Measurements from ENCODE around the gene SUMF1.
"Not testable (repeated sequence)": the region's sequence is repeated elsewhere in the genome, so short reads cannot be mapped to it uniquely, and the experiment has no call there.

The SUMF1 gene

GRCh38 chr3:4338751-4339150 lies 128.3 kb downstream of the SUMF1 start:
- DNase-seq (ENCODE audit: low read depth in 2 of 2): no peak

- no peak for DNase-seq (ENCODE audit: low read depth in 2 of 2)
These were observed 130.1 kb downstream of the SUMF1 start for GRCh38 chr3:4336850-4337546.

- DNase-seq (ENCODE audit: low read depth in 2 of 2): no peak
These were observed 131.1 kb downstream of the SUMF1 start for GRCh38 chr3:4335840-4336562.

GRCh38 chr3:4334548-4334947 lies 132.5 kb downstream of the SUMF1 start:
- DNase-seq (ENCODE audit: low read depth in 2 of 2): no peak

- DNase-seq (ENCODE audit: low read depth in 2 of 2): no peak
These were observed 134.1 kb downstream of the SUMF1 start for GRCh38 chr3:4332991-4333390.

- no peak for DNase-seq (ENCODE audit: low read depth in 2 of 2)
These were observed 134.5 kb downstream of the SUMF1 start for GRCh38 chr3:4332574-4332973.

GRCh38 chr3:4332111-4332510 lies 135.0 kb downstream of the SUMF1 start:
- DNase-seq (ENCODE audit: low read depth in 2 of 2): no peak

- not testable (repeated sequence) for DNase-seq (ENCODE audit: low read depth in 2 of 2)
These were observed 137.3 kb downstream of the SUMF1 start for GRCh38 chr3:4329806-4330205.

- no peak for DNase-seq (ENCODE audit: low read depth in 2 of 2)
These were observed 140.2 kb downstream of the SUMF1 start for GRCh38 chr3:4326868-4327267.

GRCh38 chr3:4323246-4324027 lies 143.6 kb downstream of the SUMF1 start:
- no peak for DNase-seq (ENCODE audit: low read depth in 2 of 2)

- DNase-seq (ENCODE audit: low read depth in 2 of 2): no peak
These were observed 144.4 kb downstream of the SUMF1 start for GRCh38 chr3:4322635-4323034.

- no peak for DNase-seq (ENCODE audit: low read depth in 2 of 2)
These were observed 145.3 kb downstream of the SUMF1 start for GRCh38 chr3:4321732-4322131.

- no peak for DNase-seq (ENCODE audit: low read depth in 2 of 2)
These were observed 146.8 kb downstream of the SUMF1 start for GRCh38 chr3:4320096-4320911.

GRCh38 chr3:4314688-4315087 lies 152.4 kb downstream of the SUMF1 start:
- DNase-seq (ENCODE audit: low read depth in 2 of 2): no peak

GRCh38 chr3:4313606-4314293 lies 153.3 kb downstream of the SUMF1 start:
- no peak for DNase-seq (ENCODE audit: low read depth in 2 of 2)

GRCh38 chr3:4311496-4311895 lies 155.6 kb downstream of the SUMF1 start:
- DNase-seq (ENCODE audit: low read depth in 2 of 2): no peak

All from stimulated activated CD4-positive, alpha-beta T cell treated with anti-CD3 and anti-CD28 coated beads, Interleukin-12 subunit alpha, Interleukin-12 subunit beta, amount 100 ng/mL, for 24 hours (primary cell).